ENCODE data around the gene KCNJ3. TPM values are rescaled to one million over a fixed set of nuclear protein-coding genes. Genes with fewer than 3 reads are reported as not detected.

The KCNJ3 gene
- total RNA-seq, 1 donor from 2014 or later: 0.07 TPM

DNA sequence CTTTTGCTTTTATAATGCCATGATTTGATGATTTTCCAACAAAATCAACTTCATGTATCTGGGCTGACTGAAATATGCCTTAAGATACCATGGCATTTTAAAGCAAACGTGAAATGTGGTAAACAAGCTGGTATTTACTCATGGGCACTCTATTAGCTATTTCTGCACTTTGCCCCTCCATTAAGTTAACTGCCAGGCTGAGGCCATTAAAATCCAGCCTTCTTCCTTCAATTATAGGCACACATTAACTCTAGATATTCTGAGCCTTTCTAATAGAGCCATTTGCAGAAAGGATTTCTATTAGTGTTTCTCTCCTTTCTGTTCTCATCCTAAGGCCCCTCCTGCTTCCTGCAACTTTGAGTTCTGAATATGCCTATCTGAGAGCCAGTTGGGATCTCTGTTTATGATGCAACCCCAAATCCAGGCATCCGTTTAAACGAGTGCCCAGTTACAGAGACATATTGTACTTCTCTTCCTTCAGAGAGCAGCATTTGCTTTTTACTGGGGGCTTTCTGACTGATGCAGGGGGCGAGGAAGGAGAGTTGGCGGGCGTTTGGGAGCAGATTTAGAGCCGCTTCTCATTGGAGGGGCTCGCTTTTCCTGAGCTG lies 1.6 kb upstream of the KCNJ3 start:
- Mint-ChIP-seq H3K27ac (ENCODE audit: unreplicated experiment) (no peak overlapping the region), H3K4me3 (ENCODE audit: unreplicated experiment) (peak overlapping the region; percentile 70), H3K9me3 (ENCODE audit: low read depth) (peaks cover 2% of the 10 kb centered on the region), H3K4me1 (ENCODE audit: low read depth) (peaks cover 14% of the 10 kb centered on the region), H3K27me3 (ENCODE audit: low read depth) (peaks cover 47% of the 10 kb centered on the region), H3K36me3 (ENCODE audit: low read depth) (no peaks in the 10 kb centered on the region)
- no peak for DNase-seq (ENCODE audit: low spot score)
- TF ChIP-seq, protein P1, sequence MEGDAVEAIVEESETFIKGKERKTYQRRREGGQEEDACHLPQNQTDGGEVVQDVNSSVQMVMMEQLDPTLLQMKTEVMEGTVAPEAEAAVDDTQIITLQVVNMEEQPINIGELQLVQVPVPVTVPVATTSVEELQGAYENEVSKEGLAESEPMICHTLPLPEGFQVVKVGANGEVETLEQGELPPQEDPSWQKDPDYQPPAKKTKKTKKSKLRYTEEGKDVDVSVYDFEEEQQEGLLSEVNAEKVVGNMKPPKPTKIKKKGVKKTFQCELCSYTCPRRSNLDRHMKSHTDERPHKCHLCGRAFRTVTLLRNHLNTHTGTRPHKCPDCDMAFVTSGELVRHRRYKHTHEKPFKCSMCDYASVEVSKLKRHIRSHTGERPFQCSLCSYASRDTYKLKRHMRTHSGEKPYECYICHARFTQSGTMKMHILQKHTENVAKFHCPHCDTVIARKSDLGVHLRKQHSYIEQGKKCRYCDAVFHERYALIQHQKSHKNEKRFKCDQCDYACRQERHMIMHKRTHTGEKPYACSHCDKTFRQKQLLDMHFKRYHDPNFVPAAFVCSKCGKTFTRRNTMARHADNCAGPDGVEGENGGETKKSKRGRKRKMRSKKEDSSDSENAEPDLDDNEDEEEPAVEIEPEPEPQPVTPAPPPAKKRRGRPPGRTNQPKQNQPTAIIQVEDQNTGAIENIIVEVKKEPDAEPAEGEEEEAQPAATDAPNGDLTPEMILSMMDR (IDR thresholded peaks at IDR 0.05): no peak

DNA sequence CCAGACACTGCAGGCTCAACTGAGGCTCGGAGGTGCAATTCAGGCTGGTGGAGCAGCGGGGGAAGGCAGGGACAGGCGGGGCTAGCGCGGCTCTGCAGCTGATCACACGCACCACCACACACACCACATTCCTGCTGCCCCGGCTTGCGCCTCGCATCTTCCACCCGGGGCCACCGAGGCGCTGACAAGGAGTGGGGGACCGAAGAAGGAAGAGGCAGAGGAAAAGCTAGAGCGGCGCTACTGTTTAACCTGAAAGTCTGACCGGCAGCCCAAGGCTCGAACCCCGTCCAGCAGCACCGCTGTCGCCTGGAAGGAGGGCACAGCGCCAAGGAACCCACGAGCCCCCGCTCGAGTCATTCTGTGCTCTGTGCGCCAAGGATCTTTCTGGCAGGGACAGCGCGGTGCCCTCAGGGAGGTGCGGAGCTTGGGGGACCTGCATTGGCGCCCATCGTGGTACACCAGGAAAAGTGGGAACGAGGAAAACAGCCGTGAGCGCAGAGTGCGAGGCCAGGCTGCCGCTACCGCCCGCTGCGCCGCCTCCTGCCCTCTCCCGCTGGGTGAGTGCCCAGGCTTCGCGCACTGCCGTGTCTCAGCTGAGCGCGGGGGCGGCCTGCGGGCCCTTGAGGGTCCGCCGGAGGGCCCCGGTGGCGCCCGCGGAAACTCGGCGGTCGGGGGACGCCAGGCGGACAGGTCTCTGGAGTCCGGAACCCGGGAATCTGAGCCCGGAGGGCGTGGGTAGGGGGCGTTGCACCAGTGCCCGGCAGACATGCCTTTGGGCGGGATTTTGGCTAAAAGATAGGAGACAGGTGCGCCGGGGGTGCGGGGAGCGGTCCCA lies 860 bp upstream of the KCNJ3 start:
- TF ChIP-seq, protein P1 (IDR thresholded peaks at IDR 0.05): no peak
- peaks cover 2% of the 10 kb centered on the region for H3K9me3 Mint-ChIP-seq (ENCODE audit: low read depth)
- DNase-seq (ENCODE audit: low spot score): peak; percentile 82
- peaks cover 49% of the 10 kb centered on the region for H3K27me3 Mint-ChIP-seq (ENCODE audit: low read depth)
- peak overlapping the region; percentile 70 for H3K4me3 Mint-ChIP-seq (ENCODE audit: unreplicated experiment)
- H3K36me3 Mint-ChIP-seq (ENCODE audit: low read depth): no peaks in the 10 kb centered on the region
- peaks cover 14% of the 10 kb centered on the region for H3K4me1 Mint-ChIP-seq (ENCODE audit: low read depth)
- no peak overlapping the region for H3K27ac Mint-ChIP-seq (ENCODE audit: unreplicated experiment)

DNA sequence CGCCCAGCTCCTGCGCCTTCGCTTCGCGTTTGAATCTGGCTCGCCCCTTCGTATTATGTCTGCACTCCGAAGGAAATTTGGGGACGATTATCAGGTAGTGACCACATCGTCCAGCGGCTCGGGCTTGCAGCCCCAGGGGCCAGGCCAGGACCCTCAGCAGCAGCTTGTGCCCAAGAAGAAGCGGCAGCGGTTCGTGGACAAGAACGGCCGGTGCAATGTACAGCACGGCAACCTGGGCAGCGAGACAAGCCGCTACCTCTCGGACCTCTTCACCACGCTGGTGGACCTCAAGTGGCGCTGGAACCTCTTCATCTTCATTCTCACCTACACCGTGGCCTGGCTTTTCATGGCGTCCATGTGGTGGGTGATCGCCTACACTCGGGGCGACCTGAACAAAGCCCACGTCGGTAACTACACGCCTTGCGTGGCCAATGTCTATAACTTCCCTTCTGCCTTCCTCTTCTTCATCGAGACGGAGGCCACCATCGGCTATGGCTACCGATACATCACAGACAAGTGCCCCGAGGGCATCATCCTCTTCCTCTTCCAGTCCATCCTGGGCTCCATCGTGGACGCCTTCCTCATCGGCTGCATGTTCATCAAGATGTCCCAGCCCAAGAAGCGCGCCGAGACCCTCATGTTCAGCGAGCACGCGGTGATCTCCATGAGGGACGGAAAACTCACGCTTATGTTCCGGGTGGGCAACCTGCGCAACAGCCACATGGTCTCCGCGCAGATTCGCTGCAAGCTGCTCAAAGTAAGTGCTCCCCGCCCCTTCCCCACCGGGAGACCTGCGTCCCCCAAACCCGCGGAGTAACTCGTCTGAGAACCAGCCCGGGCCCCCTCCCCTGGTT lies 453 bp downstream of the KCNJ3 start:
- Mint-ChIP-seq H3K27ac (ENCODE audit: unreplicated experiment) (no peak overlapping the region), H3K4me1 (ENCODE audit: low read depth) (peaks cover 14% of the 10 kb centered on the region), H3K27me3 (ENCODE audit: low read depth) (peaks cover 47% of the 10 kb centered on the region), H3K9me3 (ENCODE audit: low read depth) (peaks cover 2% of the 10 kb centered on the region), H3K36me3 (ENCODE audit: low read depth) (no peaks in the 10 kb centered on the region), H3K4me3 (ENCODE audit: unreplicated experiment) (no peak overlapping the region)
- TF ChIP-seq, protein P1 (IDR thresholded peaks at IDR 0.05): no peak
- peak; percentile 87 for DNase-seq (ENCODE audit: low spot score)

GRCh38 chr2:154699575-154699930 lies 1.1 kb downstream of the KCNJ3 start:
- H3K27me3 Mint-ChIP-seq (ENCODE audit: low read depth): peaks cover 43% of the 10 kb centered on the region
- no peaks in the 10 kb centered on the region for H3K36me3 Mint-ChIP-seq (ENCODE audit: low read depth)
- H3K9me3 Mint-ChIP-seq (ENCODE audit: low read depth): peaks cover 2% of the 10 kb centered on the region

More at GRCh38 chr2:154699575-154699930, 1.1 kb downstream of the KCNJ3 start:
- H3K27ac Mint-ChIP-seq (ENCODE audit: unreplicated experiment): no peak overlapping the region
- DNase-seq (ENCODE audit: low spot score): no peak
- TF ChIP-seq, protein P1 (IDR thresholded peaks at IDR 0.05): no peak
- no peak overlapping the region for H3K4me3 Mint-ChIP-seq (ENCODE audit: unreplicated experiment)
- peaks cover 14% of the 10 kb centered on the region for H3K4me1 Mint-ChIP-seq (ENCODE audit: low read depth)
